NCI-H187 treated with DMSO at 0.1 percent for 48 hours (cell line): ENCODE results near the gene PABPC1L.
A peak's percentile ranks its signal among the peaks of the same experiment; 100 is the strongest.

ENCODE experiments used
- DNase-seq: peaks from one replicate; lab custom pipeline; 2025; lab: John Stamatoyannopoulos, UW

Gene PABPC1L

DNA sequence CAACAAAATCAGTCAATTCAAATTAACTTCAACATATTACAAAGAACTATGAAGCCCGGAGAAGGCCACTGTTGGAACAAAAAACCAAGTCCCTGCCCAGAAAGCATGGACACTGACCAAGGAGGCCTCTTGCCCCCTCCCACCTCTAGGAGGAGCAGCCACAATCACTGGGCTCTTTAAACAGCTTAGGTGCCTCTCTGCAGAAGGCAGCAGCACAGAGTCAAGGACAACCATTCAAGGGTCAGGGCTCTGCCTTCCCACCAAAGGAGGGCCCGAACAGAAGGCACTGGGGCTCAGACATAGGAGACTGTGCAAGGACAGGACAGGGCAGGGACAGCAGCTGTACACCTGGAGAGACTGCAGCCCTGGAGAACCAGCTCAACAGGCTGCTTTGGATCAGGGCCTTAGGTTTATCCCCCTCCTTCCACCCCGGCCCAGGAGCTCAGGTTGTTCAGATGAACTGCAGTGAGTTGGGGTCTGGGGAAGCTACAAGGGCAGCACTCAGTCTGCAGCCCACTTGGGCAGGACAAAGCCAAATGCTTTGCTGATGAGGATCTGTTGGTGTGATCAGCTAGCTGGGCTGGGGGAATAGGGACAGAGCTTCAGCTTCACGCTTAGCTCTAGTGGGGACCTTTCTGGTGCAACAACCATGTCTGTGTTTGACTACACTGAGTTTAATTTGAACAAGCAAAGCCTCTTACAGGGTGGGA is 32.6 kb downstream of the PABPC1L start:
- no peak for DNase-seq

DNA sequence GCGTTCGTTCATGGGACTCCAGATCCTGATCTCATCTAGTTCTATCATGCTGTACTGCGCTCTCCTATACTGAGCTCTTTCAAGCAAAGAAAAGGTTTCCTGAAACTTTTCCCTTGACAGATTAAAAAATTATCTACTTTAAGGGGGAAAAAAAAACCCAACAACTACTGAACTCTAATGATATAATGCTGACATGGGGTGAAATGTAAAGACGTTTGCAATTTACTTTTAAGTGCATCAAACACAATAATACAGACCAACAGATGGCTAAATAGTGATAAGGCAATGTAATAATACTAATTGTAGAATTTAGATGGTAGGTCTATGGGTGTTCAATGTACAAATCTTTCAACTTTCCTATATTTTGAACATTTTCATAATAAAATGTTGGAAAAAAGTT is 34.0 kb downstream of the PABPC1L start:
- no peak for DNase-seq

DNA sequence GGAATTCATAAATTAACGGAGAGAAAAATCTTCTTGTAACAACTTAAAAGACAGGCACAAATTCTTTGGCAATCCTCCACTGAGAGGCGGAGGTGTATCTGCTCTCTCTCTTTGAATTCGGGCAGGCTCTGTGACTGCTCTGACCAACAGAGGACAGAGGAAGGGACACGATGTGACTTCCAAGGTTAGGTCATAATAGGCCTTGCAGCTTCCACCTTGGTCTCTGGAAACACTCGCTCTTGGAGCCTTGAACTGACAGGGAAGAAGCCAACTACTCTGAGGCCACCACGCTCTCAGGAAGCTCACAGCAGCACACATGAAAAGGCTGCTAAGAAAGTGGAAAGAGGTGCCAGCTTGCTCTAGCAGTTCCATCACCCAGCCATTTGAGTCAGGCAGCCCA is 35.4 kb downstream of the PABPC1L start:
- DNase-seq = no peak

DNA sequence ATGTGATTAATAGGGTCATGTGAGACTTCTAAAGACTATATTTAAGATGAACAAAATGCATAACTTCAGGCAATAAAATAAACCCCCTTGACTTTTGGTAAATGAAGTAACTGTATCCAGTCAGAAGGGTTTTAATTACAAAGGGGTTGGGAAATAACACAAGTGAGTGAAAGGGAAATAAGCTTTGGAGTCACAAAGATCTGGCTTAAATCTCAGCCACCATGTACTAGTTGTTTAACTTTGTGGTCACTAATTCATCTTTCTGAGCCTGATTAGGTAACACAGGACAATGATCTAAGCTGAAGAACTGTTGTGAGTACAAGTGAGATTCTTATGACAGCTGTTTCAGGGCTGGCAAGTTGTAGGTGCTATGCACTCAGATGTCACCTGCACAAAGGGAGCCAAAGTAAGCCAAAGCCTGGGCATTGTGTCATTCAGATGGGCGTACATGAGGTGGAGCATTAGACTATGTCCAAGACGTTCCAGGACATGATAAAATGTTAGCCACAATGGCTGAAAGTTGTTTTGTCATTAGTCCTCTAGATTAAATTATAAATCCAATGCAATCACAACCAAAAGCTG is 36.5 kb downstream of the PABPC1L start:
- DNase-seq = no peak

DNA sequence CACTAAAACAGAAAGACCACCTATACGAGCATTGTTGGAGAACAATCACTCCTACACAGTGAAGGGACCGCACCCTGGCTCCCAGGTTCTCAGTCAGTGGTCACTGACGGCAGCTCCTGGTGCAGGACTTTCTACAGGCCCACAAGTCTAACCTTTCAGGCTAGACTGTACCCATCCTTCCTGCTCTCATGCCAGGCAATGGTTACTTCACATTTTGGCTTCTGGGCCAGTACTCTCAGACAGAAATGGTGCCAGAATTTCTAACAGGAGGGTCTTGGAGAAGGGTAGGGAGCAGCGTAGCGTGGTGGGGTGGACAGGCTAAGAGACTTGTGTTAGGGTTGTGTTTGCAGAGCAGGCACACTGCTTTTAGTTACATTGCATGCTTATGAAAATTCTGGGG is 38.2 kb downstream of the PABPC1L start:
- DNase-seq = no peak

DNA sequence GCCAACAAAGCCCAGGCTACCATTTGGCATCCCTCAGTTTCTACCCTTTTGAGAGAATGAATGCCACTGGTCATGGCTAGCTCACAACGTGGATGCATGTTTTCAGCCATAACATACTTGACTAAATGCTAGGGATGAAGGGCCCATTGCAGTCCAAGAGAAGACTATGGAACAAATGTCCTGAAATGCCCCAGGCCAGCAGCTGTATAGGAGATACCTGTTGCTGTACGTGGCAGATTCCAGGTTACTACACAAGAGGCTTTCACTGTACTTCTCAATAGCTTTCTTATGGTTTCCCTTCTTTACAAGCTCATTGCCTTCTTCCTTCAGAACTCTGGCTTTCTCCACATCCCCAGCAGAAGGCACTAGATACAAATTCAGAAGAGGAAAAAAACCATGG is 38.7 kb downstream of the PABPC1L start:
- no peak for DNase-seq

DNA sequence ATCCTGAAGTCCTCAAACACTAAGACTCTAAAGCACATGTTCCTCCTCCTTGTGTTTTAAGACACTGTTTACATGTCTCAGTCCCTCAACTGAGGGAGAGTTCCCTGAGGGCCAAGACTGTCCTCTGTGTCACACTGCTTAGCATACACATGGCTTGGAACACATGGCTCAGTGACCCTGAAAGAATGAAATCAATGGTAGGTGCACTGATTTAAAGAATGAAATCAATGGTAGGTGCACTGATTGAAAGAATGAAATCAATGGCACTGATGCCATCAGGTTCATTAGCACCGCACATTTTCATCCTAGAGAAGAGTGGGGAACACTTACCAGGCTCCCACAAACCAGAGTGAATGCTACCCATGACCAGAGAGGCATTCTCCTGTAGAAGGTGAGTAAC is 40.5 kb downstream of the PABPC1L start:
- no peak for DNase-seq

DNA sequence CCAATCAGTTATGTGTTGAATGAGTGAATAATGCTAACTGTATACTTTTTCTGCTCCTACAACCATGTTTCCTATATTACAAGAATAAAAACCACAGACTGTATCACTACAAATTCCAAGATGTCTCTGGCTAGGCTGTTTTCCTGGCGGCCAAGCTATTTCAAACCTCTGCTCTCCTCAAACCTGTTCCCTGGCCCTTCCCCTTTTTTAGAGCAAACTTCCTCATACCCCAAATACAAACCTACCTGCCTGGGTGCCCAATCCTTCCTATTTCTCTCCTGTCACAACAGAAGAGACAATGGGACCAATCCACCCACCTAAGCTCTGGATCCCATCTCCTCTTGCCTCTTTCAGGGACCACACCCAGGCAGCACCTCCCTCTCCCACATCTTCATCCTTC is 42.9 kb downstream of the PABPC1L start:
- DNase-seq = no peak

DNA sequence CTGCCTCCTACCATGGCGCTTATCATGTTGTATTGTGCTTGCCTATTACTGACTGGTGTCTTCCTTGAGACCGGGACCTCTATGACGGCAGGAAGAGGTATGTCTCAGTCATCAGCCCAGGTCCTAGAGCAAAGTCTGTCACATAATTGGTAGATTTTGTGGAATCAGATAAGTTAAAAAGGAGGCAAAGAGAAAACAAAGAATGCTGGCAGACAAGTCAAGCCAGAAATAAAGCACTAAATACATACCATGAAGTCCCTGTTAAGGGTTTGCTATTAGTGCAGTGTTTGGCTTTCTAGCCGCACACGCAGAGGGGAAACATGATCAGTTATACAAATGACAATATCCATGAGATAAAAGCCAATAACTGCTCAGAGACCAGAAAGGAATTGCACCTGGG is 44.4 kb downstream of the PABPC1L start:
- DNase-seq = no peak

DNA sequence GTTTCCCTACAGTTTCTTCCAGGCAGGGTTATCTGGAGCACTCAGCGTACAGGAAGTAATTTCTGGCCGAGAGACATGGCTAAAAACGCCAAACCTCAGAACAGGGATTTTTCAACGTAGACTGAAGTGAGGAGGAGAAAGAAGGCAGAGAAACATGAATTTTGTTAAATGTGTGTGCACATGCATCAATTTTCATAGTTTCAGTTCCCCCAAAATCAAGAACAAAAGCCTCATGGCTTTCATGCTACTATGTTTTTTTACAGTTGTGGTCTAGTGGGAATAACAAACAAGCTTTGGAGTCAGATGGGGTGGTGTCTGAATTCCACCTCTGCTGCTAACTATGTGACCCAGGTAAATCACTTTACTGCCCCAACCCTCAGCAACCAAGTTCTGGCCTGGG is 45.4 kb downstream of the PABPC1L start:
- DNase-seq = no peak

DNA sequence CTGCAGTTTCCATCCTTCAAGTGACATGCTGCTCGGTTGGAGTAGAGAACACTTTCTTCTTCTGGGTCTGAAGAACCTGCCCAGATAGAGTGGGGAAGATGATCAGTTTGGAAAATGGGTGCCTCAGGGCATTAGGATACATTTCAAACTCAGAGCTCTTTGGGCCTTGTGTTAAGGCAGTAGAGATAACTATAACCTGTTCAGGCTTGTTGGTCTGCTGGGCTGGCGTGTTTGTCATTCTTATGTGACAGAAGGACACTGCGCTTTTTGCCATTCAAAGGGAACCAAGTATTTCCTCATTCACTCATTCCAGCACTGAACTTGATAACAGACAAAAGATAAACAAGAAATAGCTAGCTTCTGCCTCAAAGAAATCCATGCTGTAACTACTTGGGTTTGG is 46.5 kb downstream of the PABPC1L start:
- DNase-seq = no peak

DNA sequence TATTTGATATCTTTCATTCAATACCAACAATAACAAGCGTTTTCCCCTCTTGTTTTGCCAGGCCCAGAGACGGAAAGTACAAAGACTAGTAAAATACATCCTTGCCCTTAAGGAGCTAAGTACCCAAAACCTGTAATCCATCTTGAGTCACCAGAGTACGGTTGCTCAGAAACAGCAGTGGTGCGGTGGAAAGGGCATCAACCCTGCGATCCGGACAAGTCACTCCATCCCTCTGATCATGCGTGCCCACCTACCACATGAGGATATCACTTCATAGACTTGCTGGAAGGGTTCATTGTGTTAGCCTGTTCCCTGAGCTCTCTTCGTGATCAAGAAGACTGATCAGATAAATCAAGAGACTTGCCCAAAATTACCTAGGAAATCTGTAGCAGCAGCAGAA is 48.4 kb downstream of the PABPC1L start:
- DNase-seq = no peak

DNA sequence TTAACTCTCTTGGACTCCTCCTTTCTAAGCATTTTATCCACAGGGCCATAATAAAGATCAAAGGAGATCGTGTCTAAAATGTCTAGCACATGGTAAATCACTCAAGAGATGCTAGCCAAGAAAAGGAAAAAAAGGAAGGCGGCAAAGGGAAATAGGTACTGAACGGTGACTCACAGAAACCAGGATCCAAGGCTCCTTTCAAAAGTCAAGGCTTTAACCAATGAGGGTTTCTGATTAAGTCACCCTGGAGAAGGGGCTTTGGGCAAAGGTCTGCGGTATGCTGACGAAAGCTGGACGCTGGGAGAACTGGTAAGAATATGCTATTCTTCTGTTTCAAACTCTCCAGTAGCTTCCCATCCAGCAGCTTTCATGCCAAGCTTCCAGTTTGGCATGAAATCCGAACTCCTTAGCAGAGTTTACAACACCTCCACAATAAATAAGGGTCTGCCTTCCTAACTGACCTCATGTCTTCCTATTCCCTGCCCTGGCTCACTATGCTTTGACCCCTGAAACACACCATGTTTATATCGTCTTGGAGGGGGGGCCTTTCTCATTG is 49.3 kb downstream of the PABPC1L start:
- no peak for DNase-seq

DNA sequence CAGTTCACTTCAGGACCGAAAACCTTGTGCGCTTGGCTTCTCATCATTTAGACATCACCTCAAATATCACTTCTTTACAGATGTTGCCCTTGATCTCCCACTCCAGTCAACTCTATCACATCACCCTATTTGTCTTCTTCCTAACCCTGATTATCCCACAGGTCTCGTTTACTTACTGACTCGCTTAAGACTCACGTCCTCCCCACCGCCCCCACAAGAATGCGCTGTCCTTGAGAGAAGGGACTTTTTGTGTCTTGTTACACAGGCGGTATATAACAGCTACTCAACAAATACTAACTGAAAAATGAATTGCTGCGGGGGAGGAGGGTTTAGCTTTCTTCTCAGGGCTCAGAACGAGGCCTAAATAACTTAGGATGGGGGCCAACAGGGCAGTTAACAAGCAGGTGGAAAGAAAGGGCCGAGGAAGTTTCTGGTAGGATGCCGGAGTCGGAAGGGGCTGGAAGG is 49.8 kb downstream of the PABPC1L start:
- DNase-seq = no peak

DNA sequence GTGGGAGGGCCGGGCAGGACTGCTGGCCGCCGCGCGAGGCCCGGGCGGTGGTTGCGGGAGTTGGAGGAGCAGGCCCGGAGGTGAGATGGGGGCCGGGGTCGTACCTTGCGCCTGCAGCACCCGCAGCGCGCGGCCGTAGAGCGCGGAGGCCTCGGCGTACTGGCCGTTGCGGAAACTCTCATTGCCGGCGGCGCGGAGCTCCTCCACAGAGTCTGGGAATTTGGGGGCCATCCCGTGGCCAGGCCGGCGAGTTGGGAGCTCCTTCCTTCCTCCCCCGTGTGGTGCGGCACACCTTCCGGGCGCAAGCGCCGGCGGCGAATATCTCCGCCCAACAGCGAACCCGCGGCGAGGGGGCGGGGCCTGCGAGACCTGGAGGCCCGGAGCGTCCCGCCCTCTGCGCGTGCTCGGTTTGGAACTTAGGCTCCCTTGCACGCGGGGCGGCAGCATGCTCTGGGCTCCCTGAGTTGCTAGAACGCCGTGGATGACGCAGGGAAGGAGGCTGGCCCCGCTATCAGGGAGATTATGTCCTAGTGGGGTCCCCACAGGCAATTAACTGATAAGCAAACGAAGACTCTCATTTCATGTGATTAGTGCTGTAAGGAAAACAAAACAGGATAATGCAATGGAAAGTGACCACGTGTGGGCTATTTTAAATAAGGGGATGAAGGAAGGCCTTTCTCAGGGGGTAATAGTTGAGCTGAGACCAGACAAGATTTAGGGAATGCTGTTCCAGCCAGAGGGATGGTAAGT is 50.4 kb downstream of the PABPC1L start, which contains the start of gene TOMM34:
Gene TOMM34, minus strand, starts transcription at position 295 of the 750 bp plus-strand sequence. Its CDS starts 64 bp downstream, at position 231.
- peak; percentile 53 for DNase-seq

DNA sequence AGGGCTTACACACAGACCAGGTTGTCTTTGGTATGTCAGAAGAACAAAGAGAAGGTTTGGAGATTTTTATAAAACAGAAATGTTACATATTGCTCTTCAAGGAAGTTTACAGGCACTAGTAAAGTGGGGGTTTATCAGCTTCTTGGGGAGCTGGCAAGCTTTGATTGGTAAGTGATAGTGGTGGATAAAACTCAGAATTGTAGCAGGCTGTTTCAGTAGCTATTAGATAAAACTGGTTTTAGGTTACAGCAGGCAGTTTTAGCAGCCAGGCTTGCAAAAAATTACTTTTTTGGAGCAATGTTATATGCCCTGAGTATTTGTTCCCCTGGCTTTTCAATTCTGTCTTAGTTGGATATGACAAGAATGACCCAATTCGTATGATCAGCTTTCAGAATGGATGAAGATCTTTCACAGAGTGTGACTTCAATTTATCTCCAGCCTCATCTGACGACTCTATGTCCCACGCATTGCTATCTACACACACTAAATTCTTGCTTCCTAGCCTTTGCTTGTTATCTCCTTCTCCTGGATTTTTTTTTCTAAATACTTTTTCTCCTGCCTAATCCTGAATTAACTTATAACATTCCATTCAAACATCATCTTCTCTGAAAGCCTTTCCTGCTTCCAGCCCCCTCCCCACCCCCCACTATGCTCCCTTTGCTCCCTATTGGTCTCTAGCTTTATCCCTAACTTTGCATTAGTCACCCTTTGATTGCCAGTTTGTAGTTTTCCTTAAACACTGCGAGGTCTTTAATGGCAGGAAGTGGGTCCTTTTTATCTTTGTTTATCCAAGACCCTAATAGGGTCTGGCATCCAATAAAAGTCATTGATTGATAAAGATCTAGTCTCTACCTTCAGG is 51.4 kb downstream of the PABPC1L start:
- no peak for DNase-seq

DNA sequence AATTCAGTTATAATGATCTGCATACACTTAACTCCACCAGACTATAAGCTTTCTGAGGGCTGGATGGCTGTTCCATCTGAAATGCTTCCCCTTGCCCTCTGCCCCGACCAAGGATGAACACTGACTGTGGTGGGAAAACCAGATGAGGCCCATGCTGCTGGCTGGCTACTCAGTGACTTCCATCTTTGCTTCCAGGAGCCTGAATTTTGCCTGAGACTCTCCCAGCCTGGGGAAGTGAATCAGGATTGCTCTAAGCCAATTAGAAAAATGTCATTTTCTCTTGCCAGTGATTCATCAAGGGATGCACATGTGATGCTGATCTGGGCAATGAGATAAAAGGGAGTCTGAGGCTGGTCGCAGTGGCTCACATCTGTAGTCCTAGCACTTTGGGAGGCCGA is 52.0 kb downstream of the PABPC1L start:
- DNase-seq = no peak

DNA sequence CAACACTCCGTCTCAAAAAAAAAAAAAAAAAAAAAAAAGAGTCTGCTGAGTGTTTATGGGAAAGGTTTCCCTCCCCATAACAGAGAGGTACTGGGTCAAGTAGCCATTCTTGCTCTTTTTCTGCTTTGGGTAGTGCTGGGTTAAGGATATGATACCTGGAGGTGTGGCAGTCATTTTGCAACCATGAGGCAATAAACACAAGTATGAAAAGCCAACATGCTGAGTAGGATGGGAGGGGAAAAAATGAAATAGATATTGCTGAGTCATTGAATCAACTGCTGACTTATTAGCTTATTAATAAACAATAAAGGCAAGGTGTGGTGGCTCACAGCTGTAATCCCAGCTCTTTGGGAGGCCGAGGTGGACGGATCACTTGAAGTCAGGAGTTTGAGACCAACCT is 52.6 kb downstream of the PABPC1L start:
- DNase-seq = no peak

DNA sequence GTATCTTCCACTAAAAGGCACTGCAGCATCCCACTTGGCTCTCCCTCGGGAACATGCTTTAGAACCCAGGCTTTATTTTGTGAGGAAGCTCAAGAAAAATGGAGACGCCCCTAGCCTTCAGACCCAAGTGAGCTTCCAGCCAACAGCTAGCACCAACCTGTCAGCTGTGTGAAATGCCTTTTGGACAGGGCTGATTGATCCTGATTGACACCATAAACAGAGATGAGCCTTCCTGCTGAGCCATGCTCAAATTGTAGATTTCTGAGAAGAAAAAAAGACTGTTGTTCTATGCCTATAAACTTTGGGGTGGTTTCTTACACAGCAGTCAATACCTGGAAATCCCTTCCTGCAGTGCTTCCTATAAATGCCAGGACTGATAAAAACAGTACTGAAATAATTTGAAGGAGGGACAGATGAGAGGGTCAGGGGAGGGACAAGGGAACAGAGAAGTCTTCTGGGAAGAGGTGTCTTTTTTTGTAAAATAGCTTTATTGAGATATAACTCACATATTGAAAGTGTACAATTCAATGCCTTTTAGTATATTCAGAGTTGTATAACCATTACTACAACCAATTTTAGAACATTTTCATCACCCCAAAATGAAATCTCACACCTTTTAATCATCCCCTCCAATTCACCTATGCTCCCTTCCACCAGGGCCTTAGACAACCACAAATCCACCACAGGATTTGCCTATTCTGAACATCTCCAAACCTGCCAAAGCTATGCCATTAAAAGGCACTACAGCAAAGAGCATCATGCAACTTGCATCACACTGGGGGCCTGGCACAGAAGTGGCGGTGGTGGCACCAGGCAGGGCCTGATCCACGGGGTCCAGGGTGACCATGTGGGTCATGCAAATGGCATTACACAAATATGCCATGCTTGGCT is 53.7 kb downstream of the PABPC1L start:
- no peak for DNase-seq

DNA sequence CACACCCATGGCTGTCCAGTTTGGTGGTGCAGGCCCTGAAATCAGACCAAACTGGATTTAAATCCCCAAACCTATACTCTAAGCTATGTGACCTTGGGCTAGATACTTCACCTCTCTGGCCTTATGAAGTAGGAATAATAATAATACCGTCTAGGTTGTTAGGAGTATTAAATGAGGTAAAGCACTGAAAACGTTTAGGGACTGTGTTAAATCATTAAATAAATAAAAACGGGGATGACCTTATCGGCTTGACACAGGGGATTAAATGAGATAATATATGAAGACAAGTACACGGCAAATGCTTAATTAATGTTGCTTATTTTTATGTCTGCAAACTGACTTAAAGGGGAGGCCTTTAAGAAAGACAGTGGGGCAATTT is 55.8 kb downstream of the PABPC1L start:
- DNase-seq = no peak
